NCI-H1092 (cell line): Measurements from ENCODE around the gene B9D1.

Experiments
- DNase-seq: peaks from one replicate; lab custom pipeline; 2025; lab: John Stamatoyannopoulos, UW

B9D1 gene

GRCh38 chr17:19362277-19363113 lies at the start of gene B9D1:
B9D1 (minus strand) TSS chr17:19362723; CDS start chr17:19362569, 154 bp downstream.
- peak; percentile 83 for DNase-seq

GRCh38 chr17:19411631-19412030 lies 49.1 kb upstream of the B9D1 start:
- DNase-seq = no peak

- DNase-seq = no peak
Observed at GRCh38 chr17:19410875-19411620, 48.5 kb upstream of the B9D1 start, which contains the start of gene RNF112. RNF112 (plus strand) TSS chr17:19411232; CDS start chr17:19411409, 177 bp downstream.

- DNase-seq = no peak
Observed at GRCh38 chr17:19410091-19410490, 47.6 kb upstream of the B9D1 start.

- DNase-seq = no peak
Observed at GRCh38 chr17:19409509-19409908, 47.0 kb upstream of the B9D1 start.

GRCh38 chr17:19409066-19409465 lies 46.5 kb upstream of the B9D1 start:
- DNase-seq = no peak

GRCh38 chr17:19408346-19408710 lies 45.8 kb upstream of the B9D1 start:
- no peak for DNase-seq

- DNase-seq = no peak
Observed at GRCh38 chr17:19407601-19408345, 45.2 kb upstream of the B9D1 start.

GRCh38 chr17:19405114-19405513 lies 42.6 kb upstream of the B9D1 start:
- DNase-seq = no peak

- DNase-seq = no peak
Observed at GRCh38 chr17:19404264-19404663, 41.7 kb upstream of the B9D1 start.

GRCh38 chr17:19403021-19403420 lies 40.5 kb upstream of the B9D1 start:
- no peak for DNase-seq

- no peak for DNase-seq
Observed at GRCh38 chr17:19402171-19402570, 39.6 kb upstream of the B9D1 start.

- DNase-seq = no peak
Observed at GRCh38 chr17:19401321-19402010, 38.9 kb upstream of the B9D1 start.

- no peak for DNase-seq
Observed at GRCh38 chr17:19399750-19400450, 37.4 kb upstream of the B9D1 start.

- no peak for DNase-seq
Observed at GRCh38 chr17:19398301-19399181, 36.0 kb upstream of the B9D1 start.

- no peak for DNase-seq
Observed at GRCh38 chr17:19397556-19398041, 35.1 kb upstream of the B9D1 start.

GRCh38 chr17:19392303-19392702 lies 29.8 kb upstream of the B9D1 start:
- no peak for DNase-seq

- no peak for DNase-seq
Observed at GRCh38 chr17:19391432-19391831, 28.9 kb upstream of the B9D1 start.

- no peak for DNase-seq
Observed at GRCh38 chr17:19390951-19391350, 28.4 kb upstream of the B9D1 start.
